Limb (tissue), 2 donors: ENCODE results near the gene ARHGDIG.
"Not testable (repeated sequence)": the region's sequence is repeated elsewhere in the genome, so short reads cannot be mapped to it uniquely, and the experiment has no call there.

Experiments
- DNase-seq, 2 donors: peaks; one replicate each; pipeline ENCODE4 v3.0.0-alpha.2; 2016; ENCODE audit errors: extremely low spot score in 2 of 2

ARHGDIG gene

GRCh38 chr16:263944-264343 is 16.4 kb upstream of the ARHGDIG start:
- no peak for DNase-seq

- no peak for DNase-seq
Observed at GRCh38 chr16:264440-264951, 15.9 kb upstream of the ARHGDIG start.

- no peak for DNase-seq
Observed at GRCh38 chr16:265002-265529, 15.3 kb upstream of the ARHGDIG start.

- no peak for DNase-seq
Observed at GRCh38 chr16:265711-266110, 14.7 kb upstream of the ARHGDIG start.

- no peak for DNase-seq
Observed at GRCh38 chr16:266258-267164, 13.9 kb upstream of the ARHGDIG start.

- not testable (repeated sequence) for DNase-seq
Observed at GRCh38 chr16:267562-267961, 12.8 kb upstream of the ARHGDIG start.

- no peak for DNase-seq
Observed at GRCh38 chr16:268141-269053, 12.0 kb upstream of the ARHGDIG start.

GRCh38 chr16:269061-269796 is 11.2 kb upstream of the ARHGDIG start:
- DNase-seq: no peak

GRCh38 chr16:270381-271255 is 9.8 kb upstream of the ARHGDIG start:
- DNase-seq: no peak

- DNase-seq: no peak
Observed at GRCh38 chr16:272633-273546, 7.5 kb upstream of the ARHGDIG start.

- DNase-seq: no peak
Observed at GRCh38 chr16:273547-274421, 6.6 kb upstream of the ARHGDIG start.

GRCh38 chr16:275041-275641 is 5.2 kb upstream of the ARHGDIG start:
- peak in 1 of 2 donors; percentile 56 for DNase-seq

- DNase-seq: no peak
Observed at GRCh38 chr16:275786-276232, 4.6 kb upstream of the ARHGDIG start, which contains the start of gene RGS11. Gene RGS11, minus strand, starts transcription at chr16:275944. Its CDS starts 33 bp downstream, at chr16:275911.

GRCh38 chr16:276426-277077 is 3.8 kb upstream of the ARHGDIG start:
- no peak for DNase-seq

- DNase-seq: no peak
Observed at GRCh38 chr16:278863-279366, 1.5 kb upstream of the ARHGDIG start.

- no peak for DNase-seq
Observed at GRCh38 chr16:279531-279930, 860 bp upstream of the ARHGDIG start.

GRCh38 chr16:280005-280460 is 358 bp upstream of the ARHGDIG start:
- no peak for DNase-seq
